Medulla oblongata (tissue), 1 donor: ENCODE data around the gene GOLGA6L22.
"Not testable (repeated sequence)": the region's sequence is repeated elsewhere in the genome, so short reads cannot be mapped to it uniquely, and the experiment has no call there.

ENCODE experiments used
- DNase-seq: peaks from one replicate; pipeline ENCODE4 v3.0.0-alpha.2; 2015; ENCODE audit errors: extremely low spot score

GOLGA6L22 gene, protein sequence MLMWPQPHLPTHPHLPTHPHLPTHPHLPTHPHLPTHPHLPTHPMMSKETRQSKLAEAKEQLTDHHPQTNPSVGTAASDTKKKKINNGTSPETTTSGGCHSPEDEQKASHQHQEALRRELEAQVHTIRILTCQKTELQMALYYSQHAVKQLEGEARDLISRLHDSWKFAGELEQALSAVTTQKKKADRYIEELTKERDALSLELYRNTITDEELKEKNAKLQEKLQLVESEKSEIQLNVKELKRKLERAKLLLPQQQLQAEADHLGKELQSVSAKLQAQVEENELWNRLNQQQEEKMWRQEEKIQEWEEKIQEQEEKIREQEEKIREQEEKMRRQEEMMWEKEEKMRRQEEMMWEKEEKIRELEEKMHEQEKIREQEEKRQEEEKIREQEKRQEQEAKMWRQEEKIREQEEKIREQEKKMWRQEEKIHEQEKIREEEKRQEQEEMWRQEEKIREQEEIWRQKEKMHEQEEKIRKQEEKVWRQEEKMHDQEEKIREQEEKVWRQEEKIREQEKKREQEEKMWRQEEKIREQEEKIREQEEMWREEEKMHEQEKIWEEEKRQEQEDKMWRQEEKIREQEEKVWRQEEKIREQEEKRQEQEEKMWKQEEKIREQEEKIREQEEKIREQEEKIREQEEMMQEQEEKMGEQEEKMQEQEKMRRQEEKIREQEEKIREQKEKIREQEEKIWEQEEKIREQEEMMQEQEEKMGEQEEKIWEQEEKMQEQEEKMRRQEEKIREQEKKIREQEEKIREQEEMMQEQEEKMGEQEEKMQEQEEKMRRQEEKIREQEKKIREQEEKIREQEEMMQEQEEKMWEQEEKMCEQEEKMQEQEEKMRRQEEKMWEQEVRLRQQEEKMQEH

DNA sequence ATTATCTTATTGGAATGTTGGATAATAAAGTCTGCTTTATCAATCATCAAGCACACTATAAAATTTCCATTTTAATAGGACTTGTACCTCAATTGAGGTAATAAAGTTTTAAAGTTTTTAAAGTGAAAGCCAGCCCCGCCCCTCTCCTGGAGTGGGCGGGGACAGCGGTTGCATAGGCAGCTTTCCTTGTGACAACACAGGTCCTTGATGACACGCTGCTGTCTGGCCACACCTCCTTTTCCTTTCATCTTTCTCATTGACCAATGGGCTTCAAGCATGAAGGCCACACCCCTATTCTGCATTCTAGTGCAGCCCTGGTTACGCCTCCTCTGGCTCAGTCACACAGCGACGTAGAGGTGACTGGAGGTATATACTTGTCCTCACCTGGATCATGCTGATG lies at the start of gene GOLGA6L22:
Gene GOLGA6L22, plus strand, starts transcription at position 301 of the 400 bp plus-strand sequence. Its CDS starts 91 bp downstream, at position 392.
- DNase-seq = not testable (repeated sequence)

DNA sequence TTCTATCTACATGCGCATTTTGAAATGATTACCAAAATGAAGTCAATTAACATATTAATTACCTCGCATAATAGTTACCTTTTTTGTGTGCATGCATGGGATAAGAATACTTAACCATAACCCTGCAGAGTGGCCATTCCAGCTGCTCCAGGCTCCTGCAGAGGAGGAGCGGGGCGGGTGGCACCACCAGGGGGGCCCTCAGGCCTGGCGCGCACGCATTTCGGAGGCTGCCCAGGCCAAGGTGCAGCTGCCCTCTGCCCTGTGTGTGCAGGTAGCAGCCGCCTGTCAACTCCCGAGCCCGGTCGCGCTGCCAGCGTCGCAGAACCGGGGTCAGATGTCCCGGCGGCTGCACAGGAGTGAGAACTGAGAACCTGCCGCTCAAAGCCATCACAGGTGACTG lies 41.4 kb upstream of the GOLGA6L22 start:
- DNase-seq = not testable (repeated sequence)

GRCh38 chr15:22417795-22418194 lies 40.9 kb upstream of the GOLGA6L22 start:
- not testable (repeated sequence) for DNase-seq

DNA sequence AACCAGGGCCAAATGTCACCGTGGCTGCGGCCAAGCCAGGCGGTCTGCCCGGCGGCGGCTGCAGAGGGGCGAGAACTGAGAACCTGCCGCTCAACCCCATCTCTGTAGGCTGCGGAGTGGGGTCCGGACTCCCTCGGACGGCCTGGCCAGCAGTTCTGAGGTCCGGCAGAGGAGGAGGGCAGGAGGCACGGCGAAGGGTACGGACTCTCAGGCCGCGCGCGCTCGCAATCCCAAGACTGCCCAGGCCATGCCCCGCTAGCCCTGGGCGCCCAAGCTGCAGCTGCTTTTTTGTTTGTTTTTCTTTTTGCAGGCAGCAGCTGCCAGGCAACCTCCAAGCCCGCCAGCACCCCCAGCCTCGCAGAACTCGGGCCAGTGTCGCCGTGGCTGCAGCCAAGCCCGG lies 40.5 kb upstream of the GOLGA6L22 start:
- DNase-seq = not testable (repeated sequence)

GRCh38 chr15:22418666-22419065 lies 40.0 kb upstream of the GOLGA6L22 start:
- DNase-seq = not testable (repeated sequence)

DNA sequence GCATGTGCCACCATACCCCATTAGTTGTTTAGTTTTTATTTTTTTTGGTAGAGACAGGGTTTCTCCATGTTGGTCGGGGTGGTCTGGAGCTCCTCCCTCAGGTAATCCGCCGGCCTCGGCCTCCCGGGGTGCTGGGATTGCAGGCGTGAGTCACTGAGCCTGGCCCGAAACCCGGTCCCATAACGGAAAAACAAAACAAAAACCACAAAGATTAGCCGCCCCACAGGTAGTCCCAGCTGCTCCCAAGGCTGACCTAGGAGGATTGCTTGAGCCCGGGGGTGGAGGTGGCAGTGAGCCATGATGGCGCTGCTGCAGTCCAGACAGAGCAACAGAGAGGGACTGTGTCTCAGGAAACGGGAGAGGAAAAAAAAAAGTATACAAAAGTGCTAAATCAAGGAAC lies 38.4 kb upstream of the GOLGA6L22 start:
- not testable (repeated sequence) for DNase-seq

- not testable (repeated sequence) for DNase-seq
Observed at GRCh38 chr15:22429426-22429825, 29.3 kb upstream of the GOLGA6L22 start.

DNA sequence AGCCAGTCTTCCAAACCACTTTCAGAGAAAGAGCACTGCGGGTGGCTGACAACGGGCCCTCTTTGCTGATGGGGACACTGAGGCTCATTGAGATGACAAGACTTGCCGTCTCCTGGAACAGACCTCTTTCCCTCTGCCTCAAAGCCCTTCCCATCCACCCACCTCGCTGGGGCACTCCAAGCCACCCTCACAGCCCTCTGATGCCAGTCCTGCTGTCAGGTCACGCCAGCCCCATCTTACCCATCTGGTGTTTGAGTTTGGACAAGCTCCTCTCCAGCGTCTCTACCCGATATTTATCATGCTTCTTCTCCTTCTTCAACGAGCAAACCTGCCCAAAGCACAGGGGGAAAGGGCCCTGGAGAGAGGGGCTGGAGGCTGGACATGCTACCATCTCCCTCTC lies 27.0 kb upstream of the GOLGA6L22 start:
- not testable (repeated sequence) for DNase-seq

DNA sequence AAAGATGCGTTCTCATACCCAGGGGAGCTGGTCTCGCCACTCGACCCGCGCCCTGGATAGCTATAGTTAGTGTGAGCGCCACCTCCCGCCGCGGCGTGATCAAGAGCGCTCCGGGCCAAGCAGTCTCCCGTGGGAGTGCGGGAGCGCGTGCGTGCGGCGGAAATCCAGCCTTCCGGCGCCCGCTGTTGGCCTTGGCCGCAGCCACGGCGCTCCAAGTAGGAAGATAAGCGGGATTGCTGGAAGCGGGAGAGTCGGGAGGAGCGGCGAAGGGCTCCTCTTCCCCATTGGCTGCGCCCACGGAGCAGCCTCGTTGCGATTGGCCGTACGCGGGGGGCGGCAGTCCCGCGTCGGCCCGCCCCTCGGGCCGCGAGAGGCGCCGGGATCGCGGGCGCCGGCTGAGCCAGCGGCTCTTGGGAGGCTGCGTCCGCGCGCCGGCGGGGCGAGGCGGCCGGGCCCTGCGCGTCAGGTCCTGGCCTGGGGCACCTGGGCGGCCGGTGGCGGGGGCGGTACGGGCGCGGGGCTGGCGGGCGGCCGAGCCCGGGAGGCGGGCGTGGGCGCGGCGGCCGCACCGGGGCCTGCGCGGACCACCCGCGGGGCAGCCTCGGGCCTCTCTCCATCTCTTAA lies 35.9 kb downstream of the GOLGA6L22 start:
- peak; percentile 64 for DNase-seq

DNA sequence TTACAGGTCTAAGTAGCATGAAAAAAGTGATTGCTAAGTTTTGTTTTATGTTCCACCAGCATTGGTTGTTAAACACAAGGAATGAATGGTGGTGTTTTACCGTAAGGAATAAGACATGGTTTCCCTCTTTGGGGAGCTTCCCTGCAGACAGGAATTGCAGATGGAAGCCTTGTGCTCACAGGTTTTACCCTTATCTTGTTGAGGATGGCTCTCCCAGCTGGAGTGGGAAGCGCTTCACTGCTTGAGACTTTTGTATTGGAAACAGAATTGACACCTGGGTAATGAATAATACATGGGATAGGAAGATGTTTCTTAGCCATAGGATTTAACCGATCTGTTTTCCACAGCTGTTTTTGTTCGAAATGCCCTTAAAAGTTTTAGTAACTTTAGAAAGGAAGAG lies 38.5 kb downstream of the GOLGA6L22 start:
- DNase-seq = not testable (repeated sequence)

DNA sequence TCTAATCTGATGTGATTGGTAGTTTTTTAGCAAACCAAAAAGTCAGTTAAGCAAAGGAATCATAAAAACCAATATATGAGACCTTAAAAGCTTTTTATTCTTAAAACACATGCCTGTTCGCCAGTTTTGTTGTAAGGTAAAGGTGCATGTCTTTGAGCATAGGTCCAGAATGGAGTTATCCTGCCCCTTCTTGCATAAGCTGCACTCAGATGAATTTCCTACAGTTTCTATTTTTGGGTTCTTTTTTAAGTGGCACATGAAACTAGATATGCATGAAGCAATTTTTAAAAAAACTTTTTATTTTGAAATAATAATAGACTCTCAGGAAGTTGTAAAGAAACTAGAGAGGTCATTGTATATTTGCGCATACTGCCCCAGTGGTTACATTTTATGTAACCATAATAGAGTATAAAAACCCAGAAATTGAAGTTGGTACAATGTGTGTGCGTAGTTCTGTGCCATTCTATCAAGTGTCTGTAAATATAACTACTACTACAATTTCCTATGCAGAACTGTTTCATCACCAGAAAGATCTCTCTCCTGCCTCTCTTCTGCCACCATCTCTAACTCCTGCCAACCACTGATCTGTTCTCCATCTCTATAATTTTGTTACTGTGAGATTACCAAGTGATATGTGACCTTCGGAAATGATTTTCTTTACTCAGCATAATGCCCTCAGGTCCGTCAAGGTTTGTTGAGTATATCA lies 39.7 kb downstream of the GOLGA6L22 start:
- DNase-seq = not testable (repeated sequence)

- DNase-seq = not testable (repeated sequence)
Observed at GRCh38 chr15:22502272-22502671, 43.6 kb downstream of the GOLGA6L22 start.

- not testable (repeated sequence) for DNase-seq
Observed at GRCh38 chr15:22506959-22507358, 48.3 kb downstream of the GOLGA6L22 start.

GRCh38 chr15:22516140-22516539 lies 57.4 kb downstream of the GOLGA6L22 start:
- DNase-seq = not testable (repeated sequence)
